ENCODE data around the gene C1orf105.

The C1orf105 gene

DNA sequence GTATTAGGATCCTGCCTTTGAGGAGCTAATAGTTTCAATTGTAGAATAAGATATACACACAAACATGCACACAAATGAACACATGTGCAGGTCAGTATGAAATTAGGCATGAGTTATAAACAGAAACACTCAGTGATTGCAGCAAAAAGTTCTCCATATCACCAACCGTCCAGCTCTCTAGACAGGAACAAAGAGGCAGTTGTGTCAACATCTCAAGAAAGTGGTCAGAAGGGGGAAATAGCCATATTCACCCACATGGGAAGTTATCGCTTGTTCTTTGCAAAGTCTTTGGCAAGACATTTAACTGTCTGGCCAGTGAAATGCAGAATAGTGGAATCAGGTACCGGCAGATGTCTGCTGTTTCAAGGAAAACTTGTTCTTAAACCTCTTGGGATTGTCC lies 52.8 kb downstream of the C1orf105 start:
- Histone ChIP-seq H3K9me3 (ENCODE audit: control insufficient read depth in 2 of 2, low read length in 2 of 2) (no peaks in the 10 kb centered on the region), H3K4me1 (ENCODE audit: control insufficient read depth, insufficient read depth, low read length) (no peaks in the 10 kb centered on the region), H3K36me3 (ENCODE audit: control insufficient read depth in 2 of 2, insufficient read depth in 2 of 2, low read length in 2 of 2) (no peaks in the 10 kb centered on the region), H3K27me3 (ENCODE audit: control insufficient read depth in 1 of 2, insufficient read depth in 2 of 2, low read length in 2 of 2) (no peaks in the 10 kb centered on the region), H3K27ac (ENCODE audit: low read length) (no peak overlapping the region), H3K9ac (ENCODE audit: low read length in 2 of 2) (no peak overlapping the region), H3K4me3 (ENCODE audit: low read length in 2 of 2) (no peak overlapping the region)

- no peaks in the 10 kb centered on the region for H3K36me3 ChIP-seq (ENCODE audit: control insufficient read depth in 2 of 2, insufficient read depth in 2 of 2, low read length in 2 of 2)
- H3K4me3 ChIP-seq (ENCODE audit: low read length in 2 of 2) = no peak overlapping the region
- H3K9ac ChIP-seq (ENCODE audit: low read length in 2 of 2) = no peak overlapping the region
- no peak overlapping the region for H3K27ac ChIP-seq (ENCODE audit: low read length)
- H3K27me3 ChIP-seq (ENCODE audit: control insufficient read depth in 1 of 2, insufficient read depth in 2 of 2, low read length in 2 of 2) = no peaks in the 10 kb centered on the region
- H3K4me1 ChIP-seq (ENCODE audit: control insufficient read depth, insufficient read depth, low read length) = no peaks in the 10 kb centered on the region
- H3K9me3 ChIP-seq (ENCODE audit: control insufficient read depth in 2 of 2, low read length in 2 of 2) = no peaks in the 10 kb centered on the region
These were observed 53.4 kb downstream of the C1orf105 start for GRCh38 chr1:172473842-172474241.

DNA sequence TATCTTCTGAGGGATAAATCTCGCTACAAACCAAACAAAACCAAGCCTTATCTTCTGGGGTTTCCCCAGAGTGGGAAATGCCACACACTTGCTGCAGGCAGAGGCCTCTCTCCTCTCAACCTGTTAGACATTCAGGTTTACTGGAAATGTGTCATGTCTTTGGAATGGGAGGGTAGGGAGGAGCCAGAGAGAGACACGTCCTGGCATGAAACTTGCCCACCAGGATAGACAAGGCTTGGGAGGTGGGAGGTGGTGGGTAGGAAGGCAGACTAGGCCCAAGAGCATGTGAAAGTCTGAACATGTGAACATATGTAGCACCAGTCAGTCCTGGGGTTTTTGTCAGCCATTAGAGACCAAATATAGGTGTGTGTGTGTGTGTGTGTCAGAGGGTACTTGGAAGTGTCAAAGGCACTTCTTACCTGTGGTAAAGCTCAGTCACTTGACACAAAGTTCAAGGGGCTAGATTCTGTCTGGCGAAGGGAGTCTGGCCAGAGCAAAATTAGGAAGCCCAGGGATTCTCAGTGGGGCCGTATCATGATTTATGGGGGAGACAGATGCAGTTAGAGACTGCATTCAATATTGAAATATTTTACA lies 55.8 kb downstream of the C1orf105 start:
- Histone ChIP-seq H3K9ac (ENCODE audit: low read length in 2 of 2) (no peak overlapping the region), H3K9me3 (ENCODE audit: control insufficient read depth in 2 of 2, low read length in 2 of 2) (no peaks in the 10 kb centered on the region), H3K4me3 (ENCODE audit: low read length in 2 of 2) (no peak overlapping the region), H3K27ac (ENCODE audit: low read length) (no peak overlapping the region), H3K36me3 (ENCODE audit: control insufficient read depth in 2 of 2, insufficient read depth in 2 of 2, low read length in 2 of 2) (no peaks in the 10 kb centered on the region), H3K4me1 (ENCODE audit: control insufficient read depth, insufficient read depth, low read length) (no peaks in the 10 kb centered on the region), H3K27me3 (ENCODE audit: control insufficient read depth in 1 of 2, insufficient read depth in 2 of 2, low read length in 2 of 2) (no peaks in the 10 kb centered on the region)

- Histone ChIP-seq H3K27me3 (ENCODE audit: control insufficient read depth in 1 of 2, insufficient read depth in 2 of 2, low read length in 2 of 2) (no peaks in the 10 kb centered on the region), H3K9me3 (ENCODE audit: control insufficient read depth in 2 of 2, low read length in 2 of 2) (no peaks in the 10 kb centered on the region), H3K27ac (ENCODE audit: low read length) (no peak overlapping the region), H3K4me1 (ENCODE audit: control insufficient read depth, insufficient read depth, low read length) (no peaks in the 10 kb centered on the region), H3K9ac (ENCODE audit: low read length in 2 of 2) (no peak overlapping the region), H3K36me3 (ENCODE audit: control insufficient read depth in 2 of 2, insufficient read depth in 2 of 2, low read length in 2 of 2) (no peaks in the 10 kb centered on the region), H3K4me3 (ENCODE audit: low read length in 2 of 2) (no peak overlapping the region)
These were observed 56.7 kb downstream of the C1orf105 start for GRCh38 chr1:172477216-172477615.

- Histone ChIP-seq H3K36me3 (ENCODE audit: control insufficient read depth in 2 of 2, insufficient read depth in 2 of 2, low read length in 2 of 2) (no peaks in the 10 kb centered on the region), H3K27ac (ENCODE audit: low read length) (no peak overlapping the region), H3K27me3 (ENCODE audit: control insufficient read depth in 1 of 2, insufficient read depth in 2 of 2, low read length in 2 of 2) (no peaks in the 10 kb centered on the region), H3K9me3 (ENCODE audit: control insufficient read depth in 2 of 2, low read length in 2 of 2) (no peaks in the 10 kb centered on the region), H3K4me1 (ENCODE audit: control insufficient read depth, insufficient read depth, low read length) (no peaks in the 10 kb centered on the region), H3K9ac (ENCODE audit: low read length in 2 of 2) (no peak overlapping the region), H3K4me3 (ENCODE audit: low read length in 2 of 2) (no peak overlapping the region)
These were observed 57.3 kb downstream of the C1orf105 start for GRCh38 chr1:172477741-172478140.

DNA sequence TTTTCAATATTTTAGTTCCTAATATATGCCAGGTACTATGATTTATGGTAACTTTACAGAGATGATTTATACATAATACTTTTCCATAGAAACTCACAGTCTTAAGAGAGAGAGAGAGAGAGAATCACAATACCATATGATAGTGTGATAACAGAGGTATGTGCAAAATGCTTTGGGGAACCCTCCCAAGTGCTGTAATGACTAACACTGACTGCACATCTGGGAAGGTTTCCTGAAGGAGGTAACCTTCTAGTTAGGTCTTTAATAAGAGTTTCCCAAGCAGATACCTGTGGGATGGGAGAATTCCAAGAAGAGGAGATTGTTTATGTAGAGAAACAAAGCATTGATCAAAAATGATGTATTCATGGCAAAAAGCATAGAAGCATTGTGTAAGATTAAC lies 58.0 kb downstream of the C1orf105 start:
- H3K27me3 ChIP-seq (ENCODE audit: control insufficient read depth in 1 of 2, insufficient read depth in 2 of 2, low read length in 2 of 2) = no peaks in the 10 kb centered on the region
- no peak overlapping the region for H3K9ac ChIP-seq (ENCODE audit: low read length in 2 of 2)
- no peak overlapping the region for H3K4me3 ChIP-seq (ENCODE audit: low read length in 2 of 2)
- H3K9me3 ChIP-seq (ENCODE audit: control insufficient read depth in 2 of 2, low read length in 2 of 2) = no peaks in the 10 kb centered on the region
- no peaks in the 10 kb centered on the region for H3K36me3 ChIP-seq (ENCODE audit: control insufficient read depth in 2 of 2, insufficient read depth in 2 of 2, low read length in 2 of 2)
- no peak overlapping the region for H3K27ac ChIP-seq (ENCODE audit: low read length)
- no peaks in the 10 kb centered on the region for H3K4me1 ChIP-seq (ENCODE audit: control insufficient read depth, insufficient read depth, low read length)

DNA sequence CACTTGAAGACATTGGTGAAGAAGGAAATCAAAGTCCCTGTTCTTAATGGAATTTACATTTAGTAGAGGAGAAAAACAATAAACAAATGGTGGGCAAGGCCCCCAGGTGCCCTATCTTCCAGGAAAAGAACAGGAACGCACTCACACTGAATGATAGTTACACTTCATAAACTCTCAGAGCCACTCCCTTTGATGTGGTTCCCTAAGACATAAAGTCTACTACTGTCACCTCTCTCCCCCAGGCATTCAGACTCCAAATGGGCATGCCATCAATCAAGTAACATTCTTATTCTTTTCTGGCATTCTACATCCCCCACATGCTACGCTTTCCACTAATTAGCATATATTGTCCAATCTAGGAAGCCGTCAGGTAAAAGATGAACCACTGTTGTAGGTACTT lies 59.9 kb downstream of the C1orf105 start:
- H3K27me3 ChIP-seq (ENCODE audit: control insufficient read depth in 1 of 2, insufficient read depth in 2 of 2, low read length in 2 of 2) = no peaks in the 10 kb centered on the region
- H3K9me3 ChIP-seq (ENCODE audit: control insufficient read depth in 2 of 2, low read length in 2 of 2) = no peaks in the 10 kb centered on the region
- no peak overlapping the region for H3K4me3 ChIP-seq (ENCODE audit: low read length in 2 of 2)
- H3K4me1 ChIP-seq (ENCODE audit: control insufficient read depth, insufficient read depth, low read length) = no peaks in the 10 kb centered on the region
- H3K36me3 ChIP-seq (ENCODE audit: control insufficient read depth in 2 of 2, insufficient read depth in 2 of 2, low read length in 2 of 2) = no peaks in the 10 kb centered on the region
- H3K27ac ChIP-seq (ENCODE audit: low read length) = no peak overlapping the region
- H3K9ac ChIP-seq (ENCODE audit: low read length in 2 of 2) = no peak overlapping the region

DNA sequence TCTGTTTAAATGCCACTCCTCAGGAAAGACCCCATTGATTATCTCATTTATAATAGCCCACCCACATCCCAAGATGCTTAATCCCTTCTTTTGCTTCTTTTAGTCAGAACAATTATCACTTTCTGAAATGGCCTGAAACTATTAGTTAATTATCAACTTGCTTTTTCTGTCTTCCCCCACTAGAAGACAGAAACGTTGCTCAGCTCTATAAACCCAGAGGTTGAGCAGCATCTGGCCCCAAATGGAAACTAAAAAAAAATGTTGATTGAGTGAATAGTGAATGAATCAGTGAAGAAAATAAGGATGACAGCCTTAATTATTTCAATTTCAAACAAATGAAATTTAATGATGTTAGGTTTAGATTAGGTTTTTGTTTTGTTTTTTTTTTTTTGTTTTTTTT lies 61.6 kb downstream of the C1orf105 start:
- no peak overlapping the region for H3K27ac ChIP-seq (ENCODE audit: low read length)
- H3K4me1 ChIP-seq (ENCODE audit: control insufficient read depth, insufficient read depth, low read length) = no peaks in the 10 kb centered on the region
- H3K27me3 ChIP-seq (ENCODE audit: control insufficient read depth in 1 of 2, insufficient read depth in 2 of 2, low read length in 2 of 2) = no peaks in the 10 kb centered on the region
- no peak overlapping the region for H3K4me3 ChIP-seq (ENCODE audit: low read length in 2 of 2)
- no peak overlapping the region for H3K9ac ChIP-seq (ENCODE audit: low read length in 2 of 2)
- H3K36me3 ChIP-seq (ENCODE audit: control insufficient read depth in 2 of 2, insufficient read depth in 2 of 2, low read length in 2 of 2) = no peaks in the 10 kb centered on the region
- no peaks in the 10 kb centered on the region for H3K9me3 ChIP-seq (ENCODE audit: control insufficient read depth in 2 of 2, low read length in 2 of 2)

GRCh38 chr1:172483448-172483847 lies 63.0 kb downstream of the C1orf105 start:
- Histone ChIP-seq H3K9ac (ENCODE audit: low read length in 2 of 2) (no peak overlapping the region), H3K27ac (ENCODE audit: low read length) (no peak overlapping the region), H3K4me1 (ENCODE audit: control insufficient read depth, insufficient read depth, low read length) (no peaks in the 10 kb centered on the region), H3K27me3 (ENCODE audit: control insufficient read depth in 1 of 2, insufficient read depth in 2 of 2, low read length in 2 of 2) (no peaks in the 10 kb centered on the region), H3K4me3 (ENCODE audit: low read length in 2 of 2) (no peak overlapping the region), H3K9me3 (ENCODE audit: control insufficient read depth in 2 of 2, low read length in 2 of 2) (no peaks in the 10 kb centered on the region), H3K36me3 (ENCODE audit: control insufficient read depth in 2 of 2, insufficient read depth in 2 of 2, low read length in 2 of 2) (no peaks in the 10 kb centered on the region)

- H3K27me3 ChIP-seq (ENCODE audit: control insufficient read depth in 1 of 2, insufficient read depth in 2 of 2, low read length in 2 of 2) = no peaks in the 10 kb centered on the region
- no peaks in the 10 kb centered on the region for H3K9me3 ChIP-seq (ENCODE audit: control insufficient read depth in 2 of 2, low read length in 2 of 2)
- no peak overlapping the region for H3K9ac ChIP-seq (ENCODE audit: low read length in 2 of 2)
- H3K27ac ChIP-seq (ENCODE audit: low read length) = no peak overlapping the region
- H3K4me3 ChIP-seq (ENCODE audit: low read length in 2 of 2) = no peak overlapping the region
- H3K4me1 ChIP-seq (ENCODE audit: control insufficient read depth, insufficient read depth, low read length) = no peaks in the 10 kb centered on the region
- H3K36me3 ChIP-seq (ENCODE audit: control insufficient read depth in 2 of 2, insufficient read depth in 2 of 2, low read length in 2 of 2) = no peaks in the 10 kb centered on the region
These were observed 63.8 kb downstream of the C1orf105 start for GRCh38 chr1:172484252-172484651.

GRCh38 chr1:172485626-172486025 lies 65.1 kb downstream of the C1orf105 start:
- no peak overlapping the region for H3K27ac ChIP-seq (ENCODE audit: low read length)
- H3K9ac ChIP-seq (ENCODE audit: low read length in 2 of 2) = no peak overlapping the region
- H3K27me3 ChIP-seq (ENCODE audit: control insufficient read depth in 1 of 2, insufficient read depth in 2 of 2, low read length in 2 of 2) = peaks cover 0 to 3% of the 10 kb centered on the region in 2 donors
- no peaks in the 10 kb centered on the region for H3K4me1 ChIP-seq (ENCODE audit: control insufficient read depth, insufficient read depth, low read length)
- H3K4me3 ChIP-seq (ENCODE audit: low read length in 2 of 2) = no peak overlapping the region
- H3K36me3 ChIP-seq (ENCODE audit: control insufficient read depth in 2 of 2, insufficient read depth in 2 of 2, low read length in 2 of 2) = no peaks in the 10 kb centered on the region
- H3K9me3 ChIP-seq (ENCODE audit: control insufficient read depth in 2 of 2, low read length in 2 of 2) = no peaks in the 10 kb centered on the region
